SKM-1 treated with dmso at 0.1 percent for 144 hours (cell line): ENCODE measurements around the gene ARVCF.

ENCODE experiments used
- DNase-seq: peaks from one replicate; lab custom pipeline; 2025; ENCODE audit not compliant: unreplicated experiment; lab: John Stamatoyannopoulos, UW

Gene ARVCF

DNA sequence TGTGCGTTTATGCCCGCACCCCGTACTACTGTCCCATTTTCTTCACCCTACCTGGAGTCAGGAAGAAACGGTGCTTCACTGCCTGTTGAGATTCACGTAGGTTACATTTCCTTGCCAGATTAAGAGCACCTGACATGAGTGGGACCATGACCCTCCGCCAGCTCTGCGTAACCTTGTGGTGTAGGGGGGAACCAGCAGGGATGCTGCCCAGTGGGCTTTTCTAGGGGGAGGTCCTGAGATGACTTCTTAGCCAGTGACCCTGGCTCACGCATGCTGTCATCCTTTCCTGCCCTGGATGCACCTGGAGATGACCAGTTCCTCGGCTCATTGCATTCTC is 967 bp upstream of the ARVCF start:
- DNase-seq, result no peak

DNA sequence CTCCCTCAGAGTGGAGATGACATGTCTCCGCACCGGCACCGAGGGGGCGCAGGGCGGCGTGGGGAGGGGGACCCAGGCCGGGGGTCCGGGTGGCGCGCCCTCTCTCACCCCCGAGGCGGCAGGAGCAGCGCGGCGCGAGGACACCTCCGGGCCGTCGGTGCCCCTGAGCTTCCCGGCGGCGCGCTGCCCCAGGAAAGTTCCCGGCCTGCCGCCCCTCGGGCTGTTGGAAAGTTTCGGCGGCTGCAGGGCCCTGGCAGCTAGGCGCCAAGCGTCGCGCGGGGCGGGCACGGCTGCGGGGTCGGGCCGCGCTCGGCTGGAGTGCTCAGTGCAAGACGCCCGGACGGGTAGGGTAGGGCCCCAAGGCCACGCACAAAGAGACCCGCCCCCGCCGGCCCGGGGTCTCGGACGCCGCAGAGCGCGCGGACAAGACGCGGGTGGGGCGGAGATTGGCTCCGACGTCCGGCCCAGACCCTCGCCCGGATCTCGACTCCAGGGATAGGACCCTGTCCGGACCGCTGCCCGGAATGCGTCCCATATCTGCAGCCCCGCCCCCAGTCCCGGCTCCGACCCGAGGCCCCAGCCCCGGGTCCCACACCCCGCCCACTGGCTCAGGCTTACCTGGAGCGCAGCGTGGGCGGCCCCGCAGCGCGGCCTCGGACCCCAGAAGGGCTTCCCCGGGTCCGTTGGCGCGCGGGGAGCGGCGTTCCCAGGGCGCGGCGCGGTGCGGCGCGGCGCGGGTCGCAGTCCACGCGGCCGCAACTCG is 471 bp downstream of the ARVCF start:
- DNase-seq, result no peak

DNA sequence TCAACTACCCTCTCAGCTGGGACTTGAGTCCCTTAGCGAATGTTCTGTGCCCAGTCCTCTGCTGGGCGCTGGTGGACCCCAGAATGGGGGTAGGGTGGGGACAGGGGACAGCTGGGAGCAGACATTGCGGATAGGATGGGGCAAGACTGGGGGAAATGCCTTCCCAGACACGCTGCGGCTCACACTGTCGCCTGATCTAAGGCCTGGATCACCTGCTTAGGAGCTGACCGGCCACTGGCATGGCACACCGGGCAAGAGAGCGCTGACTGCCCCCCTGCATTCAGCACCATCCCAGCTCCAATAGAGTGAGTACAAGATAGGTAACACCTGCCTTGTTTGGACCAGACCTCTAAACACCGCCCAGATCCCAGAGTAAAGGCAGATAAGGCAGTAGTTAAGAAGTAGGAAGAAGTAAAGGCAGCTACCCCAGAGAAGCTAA is 1.4 kb downstream of the ARVCF start:
- no peak for DNase-seq

- DNase-seq, result no peak
Observed at GRCh38 chr22:20014526-20015186, 2.0 kb downstream of the ARVCF start.

DNA sequence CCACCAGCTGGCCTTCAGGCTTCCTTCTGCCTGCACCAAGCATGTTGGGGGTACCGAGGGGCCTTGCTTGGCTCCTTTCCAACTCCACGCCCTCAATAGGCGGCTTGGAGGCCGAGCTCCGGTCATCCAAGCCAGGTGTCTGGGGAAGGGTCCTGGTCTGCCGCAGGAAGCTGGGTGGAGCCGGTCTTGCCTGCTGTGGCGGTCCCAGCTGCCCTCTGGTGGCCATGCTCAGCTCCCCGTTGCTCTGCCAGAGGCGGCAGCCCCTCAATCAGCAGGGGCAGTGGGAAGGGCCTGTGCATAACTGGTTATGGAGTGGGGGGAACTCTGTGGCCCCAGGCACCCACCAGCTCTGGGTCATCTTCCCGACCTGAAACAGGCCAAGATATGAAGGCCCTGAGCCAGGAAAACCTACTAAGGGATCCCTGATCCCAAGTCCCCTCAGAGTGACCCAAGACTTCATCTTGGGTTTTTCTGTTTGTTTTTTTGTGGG is 3.2 kb downstream of the ARVCF start:
- no peak for DNase-seq

DNA sequence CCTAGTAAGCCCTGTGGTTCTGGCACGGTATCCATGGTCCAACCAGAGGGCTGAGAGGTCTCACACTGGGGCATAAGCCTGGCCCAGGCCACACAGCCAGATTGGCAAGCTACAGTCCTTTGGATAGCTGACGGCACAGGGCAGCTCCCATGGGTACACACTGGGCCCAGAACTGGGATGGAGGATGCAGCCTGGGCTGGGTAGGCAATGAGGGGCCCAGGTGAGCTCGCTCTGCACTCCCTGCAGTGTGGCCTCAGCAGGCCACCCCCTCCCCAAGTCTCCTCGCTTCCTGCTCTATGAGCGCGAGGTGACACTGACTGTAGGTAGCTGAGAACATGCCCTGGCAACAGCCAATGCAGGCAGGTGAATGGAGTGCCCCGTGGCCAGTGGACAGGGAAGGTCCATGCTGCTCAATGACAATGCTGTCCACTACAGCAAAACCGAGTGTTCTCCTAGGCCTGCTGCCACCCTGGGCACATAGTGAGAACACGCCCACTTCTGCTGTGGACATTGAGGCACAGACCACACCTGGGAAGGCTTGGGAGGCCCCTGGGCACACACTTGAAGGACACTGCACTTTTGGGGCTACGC is 3.8 kb downstream of the ARVCF start:
- no peak for DNase-seq

- DNase-seq, result no peak
Observed at GRCh38 chr22:20011993-20012740, 4.5 kb downstream of the ARVCF start.

DNA sequence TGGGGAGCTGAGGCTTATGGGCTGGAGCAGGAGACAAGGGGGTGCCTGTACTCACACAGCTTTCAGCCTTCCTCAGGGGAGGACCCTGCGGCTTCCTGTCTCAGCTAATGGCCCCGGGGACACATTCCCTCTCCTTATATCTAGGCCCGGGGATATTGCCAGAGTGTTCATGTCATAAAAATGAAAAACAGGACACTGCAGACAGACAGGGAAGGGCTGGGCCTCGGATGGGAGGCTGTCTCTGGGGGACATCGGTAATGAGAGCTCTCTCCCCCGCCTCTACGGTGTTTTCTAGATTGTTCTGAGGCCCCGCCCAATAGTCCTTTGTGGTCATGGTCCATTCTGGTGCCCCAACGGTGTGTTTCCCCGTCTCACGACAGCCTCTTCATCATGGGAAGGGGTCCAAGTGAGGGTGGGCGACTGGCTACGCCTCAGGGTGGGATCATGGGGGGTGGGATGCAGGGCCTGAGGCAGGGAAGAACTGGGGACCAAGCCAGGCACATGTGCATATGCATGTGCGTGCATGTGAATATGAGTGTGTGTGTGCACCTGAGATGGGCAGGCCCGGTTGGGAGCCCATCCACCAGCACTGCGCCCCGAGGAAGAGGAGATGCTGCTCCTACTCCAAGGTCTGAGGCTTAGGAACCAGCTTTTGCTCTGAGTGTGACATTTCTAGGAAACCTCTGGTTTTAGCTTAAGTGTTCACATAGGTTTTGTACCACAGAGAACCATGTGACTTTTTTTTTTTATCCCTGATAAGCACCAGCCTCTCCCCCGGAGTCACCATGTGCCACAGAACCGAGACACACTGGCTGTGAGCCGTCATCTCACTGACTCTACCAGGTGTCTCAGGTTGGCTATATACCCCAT is 5.3 kb downstream of the ARVCF start:
- DNase-seq, result no peak

GRCh38 chr22:20010307-20011122 is 6.1 kb downstream of the ARVCF start:
- no peak for DNase-seq

DNA sequence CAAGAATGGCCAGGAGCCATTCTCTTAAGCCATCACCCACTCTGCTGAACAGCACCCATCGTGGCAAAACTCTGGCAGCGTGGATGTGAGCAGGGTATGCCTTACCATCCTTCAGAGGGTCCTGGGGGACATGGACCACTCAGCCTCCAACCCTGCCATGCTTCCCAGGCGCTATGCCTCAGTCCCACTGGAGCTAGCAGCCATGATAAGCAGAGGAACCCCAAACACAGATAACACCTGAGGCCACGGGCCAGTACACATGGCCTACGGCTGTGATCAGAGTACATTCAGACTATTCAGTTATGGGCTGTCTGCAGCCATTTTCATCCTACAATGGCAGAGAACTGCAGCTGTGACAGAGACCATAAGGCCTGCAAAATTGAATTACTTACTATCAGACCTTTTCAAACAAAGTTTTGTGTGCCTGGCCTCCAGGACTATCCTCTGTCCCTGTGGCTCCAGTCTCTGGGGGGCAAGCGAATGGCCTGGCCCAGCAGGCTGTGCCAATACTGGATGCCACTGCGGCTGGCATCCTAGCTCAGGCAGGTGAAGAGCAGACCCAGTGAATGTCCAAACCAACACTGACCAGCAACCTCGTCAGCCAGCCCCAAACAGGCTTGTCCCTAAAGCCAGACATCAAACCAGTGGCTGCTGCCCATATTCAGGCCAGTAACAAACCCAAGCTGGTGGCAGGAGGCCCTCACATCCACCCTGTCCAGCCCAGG is 6.9 kb downstream of the ARVCF start:
- no peak for DNase-seq

DNA sequence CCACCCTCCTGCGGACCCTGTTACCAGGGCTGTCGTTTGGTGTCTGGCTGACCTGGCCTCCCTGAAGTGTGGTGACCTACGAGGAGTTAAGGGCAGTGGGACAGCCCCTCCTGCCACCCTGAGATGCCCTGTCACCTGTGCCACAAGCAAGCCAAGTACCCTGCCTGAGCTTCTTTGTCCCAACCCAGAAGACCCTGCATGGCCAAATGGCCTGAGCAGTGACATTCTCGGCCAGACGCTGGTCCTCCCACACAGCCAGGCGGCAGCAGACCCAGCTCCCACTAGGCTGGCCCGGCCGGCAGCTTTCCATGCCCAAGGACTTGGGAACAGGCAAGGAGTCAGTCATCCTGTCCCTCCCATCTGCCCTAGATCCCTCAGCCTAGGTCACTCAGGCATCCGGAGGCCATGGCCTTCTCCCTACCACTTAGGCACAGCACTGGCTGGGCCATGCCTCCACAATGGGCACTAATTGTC is 7.6 kb downstream of the ARVCF start:
- DNase-seq, result no peak

DNA sequence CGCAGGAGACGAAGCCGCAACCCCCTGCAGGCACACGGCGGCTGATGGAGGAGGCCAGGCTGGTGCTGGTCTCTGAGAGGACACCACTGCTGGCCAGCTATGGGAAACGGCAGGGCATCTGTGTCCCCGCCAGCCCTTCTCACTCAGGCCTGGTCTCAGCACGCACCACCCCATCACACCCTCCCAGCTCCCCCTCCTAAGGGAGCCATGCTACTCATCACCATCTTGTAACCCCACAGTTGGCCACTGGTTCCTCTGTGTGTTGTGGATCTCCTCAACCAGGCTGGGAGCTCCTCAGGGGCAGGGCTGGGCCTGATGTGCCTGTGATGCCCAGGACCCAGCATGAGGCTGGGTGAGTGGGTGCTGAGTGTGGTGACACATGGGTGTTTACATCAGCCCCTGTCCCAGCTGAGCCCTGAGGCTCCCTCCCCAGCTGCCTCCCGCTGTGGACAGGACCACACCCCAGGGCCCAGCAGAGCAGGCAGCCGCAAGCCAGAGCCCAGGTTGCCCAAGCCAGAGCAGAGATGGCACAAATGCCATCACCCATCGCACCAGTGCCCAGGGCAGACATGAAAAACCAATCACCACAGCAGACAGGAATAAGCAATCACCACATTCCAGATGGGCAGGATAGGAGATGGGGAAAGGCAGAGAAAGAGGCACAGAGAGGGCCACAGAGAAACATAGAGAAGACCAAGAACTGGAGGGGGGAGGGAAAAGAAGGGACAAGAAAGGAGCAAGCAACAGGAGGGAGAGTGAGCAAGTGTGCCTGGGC is 8.2 kb downstream of the ARVCF start:
- DNase-seq, result no peak

GRCh38 chr22:20004464-20004863 is 12.2 kb downstream of the ARVCF start:
- no peak for DNase-seq

GRCh38 chr22:20003304-20003703 is 13.3 kb downstream of the ARVCF start:
- DNase-seq, result no peak

- no peak for DNase-seq
Observed at GRCh38 chr22:20002636-20003035, 14.0 kb downstream of the ARVCF start.

DNA sequence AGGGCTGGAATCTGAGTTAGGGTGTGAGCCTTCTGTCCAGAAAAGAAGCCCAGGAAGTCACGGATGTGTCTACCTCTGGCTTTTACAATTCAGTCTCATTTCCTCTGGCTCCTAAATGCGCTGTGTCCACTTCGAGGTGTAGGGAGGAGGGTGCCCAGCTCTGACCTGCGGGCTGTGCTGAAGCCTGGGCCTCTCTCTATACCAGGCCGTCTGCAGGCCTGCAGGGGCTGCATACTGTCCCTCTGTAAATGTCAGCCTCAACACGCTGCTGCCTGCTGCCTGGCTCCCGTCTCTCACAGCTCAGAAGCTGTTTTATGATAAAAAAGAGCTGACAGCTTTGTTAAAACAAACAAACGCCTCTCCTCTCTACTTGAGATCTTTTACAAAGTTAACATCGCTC is 14.5 kb downstream of the ARVCF start:
- no peak for DNase-seq

- DNase-seq, result no peak
Observed at GRCh38 chr22:20001082-20001638, 15.5 kb downstream of the ARVCF start.
